HG02759 (cell line): ENCODE results near the gene LRP1B.
"Not testable (repeated sequence)": the region's sequence is repeated elsewhere in the genome, so short reads cannot be mapped to it uniquely, and the experiment has no call there.

Source experiments
- ATAC-seq: cut with Tn5 transposase; IDR thresholded peaks from one replicate; pipeline ENCODE4 v1.9.1; 2021; ENCODE audit warnings: mild to moderate bottlenecking, moderate library complexity; ENCODE audit not compliant: unreplicated experiment

The LRP1B gene

DNA sequence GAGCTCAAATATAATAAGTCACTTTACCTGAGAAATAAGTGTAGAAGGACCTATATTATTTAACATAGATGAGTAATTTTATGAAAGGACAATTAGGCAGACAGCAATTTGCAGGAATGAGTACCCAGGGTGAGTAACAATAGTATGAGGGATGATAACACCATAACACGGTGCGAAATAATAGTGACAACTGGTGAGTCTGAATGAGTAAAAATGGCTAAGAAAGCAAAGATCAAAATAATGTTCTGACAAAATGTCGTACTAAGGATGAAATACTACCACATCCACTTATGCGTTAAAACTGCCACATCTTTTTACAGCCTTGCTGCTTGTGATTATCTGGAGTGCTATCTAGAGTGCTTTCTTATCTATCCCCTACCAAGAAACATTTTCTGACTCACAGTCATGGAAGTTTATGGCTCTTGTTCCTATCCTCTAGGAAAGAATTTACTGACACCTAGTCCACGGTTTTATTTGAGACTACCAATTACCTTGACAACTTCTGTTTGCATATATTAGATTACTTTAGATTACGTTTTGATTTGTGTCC, 929.7 kb downstream of the LRP1B start:
- ATAC-seq = no peak

GRCh38 chr2:141200191-141200590, 930.6 kb downstream of the LRP1B start:
- ATAC-seq = no peak

DNA sequence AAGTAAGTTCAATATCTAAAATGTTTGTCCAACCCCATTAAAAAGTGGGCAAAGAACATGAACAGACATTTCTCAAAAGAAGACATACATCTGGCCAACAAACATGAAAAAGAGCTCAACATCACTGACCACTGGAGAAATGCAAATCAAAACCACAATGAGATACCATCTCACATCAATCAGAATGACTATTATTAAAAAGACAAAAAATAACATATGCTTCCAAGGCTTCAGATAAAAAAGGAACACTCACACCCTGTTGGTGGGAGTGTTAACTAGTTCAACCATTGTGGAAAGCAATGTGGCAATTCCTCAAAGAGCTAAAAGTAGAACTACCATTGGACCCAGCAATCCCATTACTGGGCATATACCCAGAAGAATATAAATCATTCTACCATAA, 931.1 kb downstream of the LRP1B start:
- no peak for ATAC-seq

- ATAC-seq = no peak
These were observed 935.7 kb downstream of the LRP1B start for GRCh38 chr2:141195087-141195486.

DNA sequence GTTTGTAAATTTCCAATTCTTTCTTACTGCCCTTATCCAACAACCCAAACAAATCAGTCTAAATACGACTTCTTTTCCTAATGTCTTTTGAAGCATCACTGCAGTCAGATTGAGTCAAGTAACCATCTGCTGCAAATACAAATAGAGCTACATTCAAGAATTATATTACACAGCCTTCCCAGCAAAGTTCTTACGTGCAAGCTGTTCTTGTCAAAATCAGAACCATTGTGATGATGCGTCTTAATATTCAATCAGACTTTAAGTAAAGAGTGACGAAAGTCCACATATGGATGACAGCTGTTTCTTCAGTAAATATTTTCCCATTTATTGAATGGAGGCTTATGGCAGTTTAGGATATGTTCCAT, 943.8 kb downstream of the LRP1B start:
- no peak for ATAC-seq

DNA sequence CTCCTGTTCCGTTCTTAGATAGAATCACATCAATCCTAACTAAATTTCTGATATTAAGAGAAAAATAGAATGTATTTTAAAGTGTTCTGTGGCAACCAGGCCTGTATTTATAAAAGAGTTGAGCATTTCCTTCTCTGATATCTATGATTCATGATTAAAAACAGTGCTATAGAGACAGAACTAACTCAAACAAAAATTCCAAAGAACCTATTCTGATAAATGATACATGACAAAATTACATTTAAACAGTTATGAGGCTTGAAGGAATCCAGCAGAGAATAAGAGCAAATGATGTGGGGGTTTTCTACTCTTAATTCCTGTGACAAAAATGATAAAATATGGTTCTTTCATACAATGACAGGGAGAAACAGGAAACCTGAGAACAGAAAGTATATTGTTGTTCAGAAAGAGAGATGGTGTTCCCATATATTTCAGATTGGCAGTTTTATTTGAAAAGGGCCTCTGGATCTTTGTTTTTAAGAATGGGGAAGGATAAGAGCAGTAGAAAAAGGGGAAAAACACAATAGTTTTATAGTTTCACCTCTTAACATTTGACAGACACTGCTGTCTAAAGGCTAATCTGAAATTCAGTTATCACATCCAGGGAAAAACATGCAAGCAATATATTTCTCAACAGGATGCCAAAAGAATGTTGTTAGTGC, 944.3 kb downstream of the LRP1B start:
- no peak for ATAC-seq

DNA sequence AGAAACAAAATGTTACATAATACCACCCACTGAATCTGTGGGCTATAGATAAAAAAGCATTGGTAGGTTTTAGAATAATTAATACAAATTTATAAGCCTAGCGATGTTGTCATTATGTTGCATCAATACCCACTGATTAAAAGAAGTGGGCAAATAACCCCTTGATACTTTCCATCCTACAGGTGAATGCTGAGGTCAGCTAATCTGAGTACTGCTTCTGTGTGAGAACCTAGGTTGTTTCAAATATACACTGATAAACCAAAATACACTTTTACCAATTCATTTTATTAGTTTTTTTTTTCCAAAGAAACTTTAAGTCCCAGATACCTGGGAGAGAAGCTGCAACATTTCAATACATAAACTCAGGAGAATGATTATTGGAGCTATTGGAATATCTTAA, 948.6 kb downstream of the LRP1B start:
- ATAC-seq = no peak

- ATAC-seq = not testable (repeated sequence)
These were observed 961.7 kb downstream of the LRP1B start for GRCh38 chr2:141169117-141169516.

DNA sequence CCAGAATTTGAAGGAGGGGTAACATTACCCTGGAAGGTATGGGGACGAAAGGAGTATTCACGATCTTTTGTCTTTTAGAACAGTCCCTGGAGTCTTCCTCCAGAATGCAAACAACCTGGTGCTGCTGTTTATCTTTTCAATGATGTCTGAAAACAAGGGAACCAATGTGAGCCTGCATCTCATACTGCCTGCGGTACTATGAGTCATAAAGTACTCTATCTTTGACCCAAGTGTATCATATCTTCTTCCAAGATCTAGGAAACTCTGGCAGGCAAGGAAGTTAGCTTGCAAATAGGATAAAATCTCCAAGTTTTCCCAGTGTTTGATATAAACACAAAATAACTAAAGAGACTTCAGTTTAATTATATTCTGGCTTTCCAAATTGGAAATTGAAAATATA, 968.5 kb downstream of the LRP1B start:
- no peak for ATAC-seq

DNA sequence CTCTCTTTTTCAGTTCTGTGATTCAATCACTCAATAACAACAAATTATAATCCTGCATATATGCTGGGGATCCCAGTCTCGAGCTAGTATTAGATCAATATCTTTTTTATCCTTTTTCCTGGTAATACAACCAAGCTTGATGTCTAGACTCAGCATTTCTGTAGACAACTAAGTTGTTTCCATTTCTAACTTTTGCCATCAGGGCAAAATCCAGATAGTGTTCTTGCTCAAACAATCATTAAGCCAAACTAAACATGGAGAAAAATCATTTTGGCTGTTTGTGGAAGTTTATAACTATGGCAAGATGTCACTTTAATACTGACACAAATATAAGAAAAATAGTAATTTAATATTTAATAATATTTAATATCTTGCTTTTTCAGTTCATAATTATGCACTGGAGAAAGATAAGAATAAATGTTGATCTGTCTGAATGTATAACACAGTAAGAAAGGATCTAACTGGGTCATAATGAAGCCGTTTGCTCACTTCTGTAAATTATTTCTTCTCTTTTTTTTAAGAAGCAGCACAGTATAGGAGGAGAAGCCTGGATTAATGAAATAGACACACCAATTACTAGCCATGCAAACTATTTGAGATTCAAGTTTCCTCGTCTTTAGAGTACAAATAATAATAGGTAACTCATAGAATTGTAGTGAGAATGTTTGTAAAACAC, 979.1 kb downstream of the LRP1B start:
- no peak for ATAC-seq

DNA sequence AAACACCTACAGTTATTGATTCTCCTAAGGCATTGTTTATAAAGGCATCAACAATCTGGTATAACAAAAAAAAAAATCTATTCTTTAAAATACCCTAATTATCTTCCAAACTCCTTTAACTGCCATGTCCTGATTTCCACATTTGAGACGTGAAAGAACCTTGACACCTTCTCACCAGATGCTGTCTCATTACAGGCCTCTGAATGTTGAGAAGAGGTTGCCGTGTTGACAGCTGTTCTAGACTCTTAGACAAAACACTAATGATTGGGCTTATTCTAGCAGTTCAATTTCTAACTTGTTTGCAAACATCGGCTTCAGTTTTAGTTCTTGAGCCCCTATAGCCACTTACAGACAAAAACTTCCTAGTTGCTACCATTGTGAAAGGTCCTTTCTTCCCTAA, 988.8 kb downstream of the LRP1B start:
- no peak for ATAC-seq

- ATAC-seq = no peak
These were observed 993.6 kb downstream of the LRP1B start for GRCh38 chr2:141137122-141137693.

GRCh38 chr2:141133883-141134282, 996.9 kb downstream of the LRP1B start:
- ATAC-seq = no peak

DNA sequence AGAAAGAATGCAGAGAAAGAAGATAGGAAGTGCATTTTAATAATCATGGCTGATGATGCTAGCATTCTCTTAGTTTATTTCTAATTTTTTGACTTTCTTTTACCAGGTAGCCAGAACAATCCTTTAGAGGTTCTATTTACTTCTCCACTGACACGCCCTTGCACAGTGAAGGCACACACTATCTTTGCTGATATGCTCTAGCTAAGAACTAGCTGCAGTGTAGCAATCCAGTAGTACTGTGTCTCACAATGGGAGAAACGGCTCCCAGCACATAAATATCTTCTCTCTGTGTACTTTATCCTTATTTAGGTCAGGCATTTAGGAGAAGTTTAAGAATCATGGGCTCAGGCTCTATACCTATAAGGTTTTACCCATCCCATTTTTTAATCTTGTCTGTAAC, 1005.4 kb downstream of the LRP1B start:
- ATAC-seq = no peak

DNA sequence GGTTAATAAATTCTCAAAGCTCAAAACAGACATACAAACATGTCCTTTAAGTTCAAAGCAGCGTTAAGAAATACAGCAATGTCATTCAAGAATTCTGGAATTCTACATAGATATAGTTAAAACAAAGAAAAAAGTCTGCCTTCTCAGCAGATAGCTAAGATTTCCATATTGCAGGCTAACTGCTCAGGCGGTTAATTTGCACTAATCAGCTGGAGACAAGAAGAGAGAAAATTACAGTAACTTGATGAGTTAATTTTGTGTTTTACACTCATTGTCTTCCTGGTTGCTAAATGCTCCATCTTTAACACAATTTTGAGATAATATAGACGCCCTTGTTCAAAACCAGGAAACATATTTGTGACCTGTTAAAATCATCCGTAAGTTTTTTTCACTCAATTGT, 1012.0 kb downstream of the LRP1B start:
- ATAC-seq = no peak

DNA sequence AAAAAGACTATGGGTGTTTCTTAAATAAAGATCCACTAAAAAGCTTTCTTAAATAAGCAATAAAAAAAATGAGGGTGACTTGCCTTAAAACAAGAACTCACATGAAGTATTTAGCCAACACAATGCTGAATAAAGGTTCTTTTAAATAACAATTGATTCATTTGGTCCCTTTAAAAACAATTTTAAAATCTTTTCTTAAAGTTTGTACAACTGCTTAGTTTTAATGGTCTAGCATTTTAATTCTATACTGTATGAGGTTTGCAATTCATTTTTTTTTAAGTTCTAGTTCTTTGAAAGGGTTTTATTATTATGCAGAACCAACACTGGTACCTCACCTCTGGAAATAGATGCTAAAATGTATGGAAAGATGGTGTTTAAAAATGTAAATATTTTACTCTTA, 1017.5 kb downstream of the LRP1B start:
- ATAC-seq = no peak

DNA sequence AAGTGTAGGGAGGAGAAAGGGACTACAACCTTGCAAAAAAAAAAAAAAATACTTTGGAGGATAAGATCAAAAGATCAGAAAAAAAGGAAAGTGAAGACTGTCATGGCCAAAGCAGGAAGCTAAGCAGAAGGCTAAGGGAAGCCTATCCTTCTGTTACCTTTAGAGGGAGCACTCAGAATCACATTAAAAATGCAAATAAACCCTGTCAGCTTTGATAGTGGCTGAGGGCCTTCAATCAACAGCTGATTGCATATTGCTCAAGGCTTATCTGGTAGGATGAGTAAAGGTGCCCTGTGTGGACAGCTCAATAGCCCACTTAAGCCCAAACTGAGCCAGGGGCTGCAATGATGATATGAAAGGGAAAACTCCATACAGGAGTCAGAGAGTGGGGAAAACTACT, 1021.2 kb downstream of the LRP1B start:
- no peak for ATAC-seq

GRCh38 chr2:141105763-141106162, 1025.1 kb downstream of the LRP1B start:
- ATAC-seq = no peak

DNA sequence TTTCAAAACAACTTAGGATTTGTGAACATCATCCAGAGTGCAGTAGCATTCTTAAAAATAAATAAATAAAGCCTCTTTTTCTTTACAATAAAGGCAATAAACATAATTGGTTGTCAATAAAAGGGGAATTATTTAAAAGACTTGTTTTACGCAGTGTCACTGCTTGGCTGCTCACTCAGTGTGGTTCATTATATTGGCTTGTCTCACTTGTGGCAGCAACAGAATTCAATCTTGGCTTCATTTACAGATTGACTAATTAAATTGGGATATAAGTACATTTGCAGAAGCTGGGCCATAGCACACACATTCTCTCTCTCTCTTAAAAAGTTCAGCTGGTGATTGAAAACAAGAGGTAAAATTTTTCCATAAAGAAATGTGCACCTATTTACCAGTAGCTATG, 1027.6 kb downstream of the LRP1B start:
- no peak for ATAC-seq

DNA sequence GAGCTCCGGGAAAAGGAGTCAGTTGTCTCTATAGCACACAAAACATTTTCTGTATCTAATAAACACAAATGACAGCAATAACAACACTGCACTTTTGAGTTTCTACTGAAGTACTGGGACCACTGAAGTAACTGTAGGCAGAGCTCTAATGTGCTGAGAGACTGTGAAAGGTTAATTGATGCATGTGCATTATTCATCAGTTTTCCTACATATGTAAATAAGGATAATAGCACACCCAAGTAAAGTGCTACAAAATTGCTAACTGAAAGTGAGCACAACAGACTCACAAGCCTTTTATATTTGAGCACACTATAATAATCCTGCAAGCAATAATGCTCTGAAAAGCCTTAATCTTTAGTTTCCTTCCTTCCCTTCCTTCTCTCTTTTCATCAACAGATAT, 1051.6 kb downstream of the LRP1B start:
- no peak for ATAC-seq

- no peak for ATAC-seq
These were observed 1055.1 kb downstream of the LRP1B start for GRCh38 chr2:141075753-141076152.

DNA sequence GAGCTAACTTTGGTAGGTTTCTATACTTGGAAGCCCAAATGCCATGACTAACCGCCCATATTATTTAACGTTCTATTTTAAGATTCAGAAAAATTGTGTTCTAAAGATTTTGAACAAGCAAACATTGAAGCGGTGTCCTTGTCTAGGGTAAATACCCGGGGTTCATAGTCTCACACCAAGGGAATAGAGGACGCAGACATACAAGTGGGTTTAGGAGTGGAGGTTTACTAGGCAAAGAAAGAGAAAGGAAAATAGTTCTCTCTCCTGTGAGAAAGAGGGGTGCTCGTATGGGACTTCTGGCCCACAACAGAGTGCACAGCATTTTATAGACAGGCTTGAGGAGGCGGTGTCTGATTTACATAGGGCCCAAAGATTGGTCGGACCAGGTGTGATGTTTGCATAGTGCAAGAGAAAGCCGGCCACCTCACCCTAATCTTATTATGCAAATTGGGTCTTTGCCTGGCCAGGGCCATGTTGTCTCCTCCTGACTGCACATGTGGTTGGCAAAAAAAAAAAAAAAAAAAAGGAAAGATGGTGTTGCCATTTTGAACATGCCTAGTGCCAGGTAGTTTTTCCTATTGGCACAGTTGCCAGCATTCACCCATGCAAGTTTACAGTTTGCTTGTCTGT, 1062.6 kb downstream of the LRP1B start:
- ATAC-seq = no peak
